GM18511 (cell line): ENCODE data around the gene RBMS1.
"Not testable (repeated sequence)": the region's sequence is repeated elsewhere in the genome, so short reads cannot be mapped to it uniquely, and the experiment has no call there.

Experiments
- ATAC-seq: cut with Tn5 transposase; IDR thresholded peaks from one replicate; pipeline ENCODE4 v1.9.1; 2021; ENCODE audit warnings: mild to moderate bottlenecking, moderate library complexity; ENCODE audit not compliant: unreplicated experiment

Gene RBMS1

GRCh38 chr2:160387558-160388262, 105.9 kb downstream of the RBMS1 start:
- no peak for ATAC-seq

GRCh38 chr2:160384791-160385190, 108.8 kb downstream of the RBMS1 start:
- no peak for ATAC-seq

GRCh38 chr2:160381425-160381951, 112.1 kb downstream of the RBMS1 start:
- no peak for ATAC-seq

GRCh38 chr2:160380611-160381010, 113.0 kb downstream of the RBMS1 start:
- ATAC-seq: no peak

- no peak for ATAC-seq
Observed at GRCh38 chr2:160380000-160380570, 113.5 kb downstream of the RBMS1 start.

GRCh38 chr2:160379399-160379798, 114.2 kb downstream of the RBMS1 start:
- ATAC-seq: no peak

GRCh38 chr2:160377204-160377995, 116.2 kb downstream of the RBMS1 start:
- no peak for ATAC-seq

- no peak for ATAC-seq
Observed at GRCh38 chr2:160376576-160376975, 117.0 kb downstream of the RBMS1 start.

- no peak for ATAC-seq
Observed at GRCh38 chr2:160375802-160376469, 117.7 kb downstream of the RBMS1 start.

GRCh38 chr2:160375037-160375436, 118.6 kb downstream of the RBMS1 start:
- no peak for ATAC-seq

- ATAC-seq: no peak
Observed at GRCh38 chr2:160373666-160374065, 119.9 kb downstream of the RBMS1 start.

- no peak for ATAC-seq
Observed at GRCh38 chr2:160373263-160373662, 120.3 kb downstream of the RBMS1 start.

GRCh38 chr2:160372585-160372984, 121.0 kb downstream of the RBMS1 start:
- no peak for ATAC-seq

GRCh38 chr2:160372010-160372356, 121.6 kb downstream of the RBMS1 start:
- ATAC-seq: no peak

GRCh38 chr2:160371251-160372009, 122.2 kb downstream of the RBMS1 start:
- ATAC-seq: no peak

- ATAC-seq: no peak
Observed at GRCh38 chr2:160368988-160369930, 124.3 kb downstream of the RBMS1 start.

GRCh38 chr2:160367887-160368286, 125.7 kb downstream of the RBMS1 start:
- peak; percentile 84 for ATAC-seq

GRCh38 chr2:160367139-160367538, 126.5 kb downstream of the RBMS1 start:
- not testable (repeated sequence) for ATAC-seq

- no peak for ATAC-seq
Observed at GRCh38 chr2:160366474-160366873, 127.1 kb downstream of the RBMS1 start.
